ENCODE results near the gene HBQ1.
A peak's percentile ranks its signal among the peaks of the same experiment; 100 is the strongest.
"Not testable (repeated sequence)": the region's sequence is repeated elsewhere in the genome, so short reads cannot be mapped to it uniquely, and the experiment has no call there.

HBQ1 gene

GRCh38 chr16:191831-192230 is 11.6 kb downstream of the HBQ1 start:
- CTCF ChIA-PET: interaction anchor here (1.3 kb wide), 1 partner anchor 9 kb away, joined by 3 read pairs; no protein-coding TSS in a partner anchor
- Mint-ChIP-seq H3K9me3 (no peaks in the 10 kb centered on the region), H3K4me1 (peaks cover 11% of the 10 kb centered on the region), H3K4me3 (no peak overlapping the region), H3K27me3 (no peaks in the 10 kb centered on the region), H3K36me3 (peaks cover 45% of the 10 kb centered on the region), H3K27ac (no peak overlapping the region)
- DNase-seq: no peak

GRCh38 chr16:192686-193085 is 12.4 kb downstream of the HBQ1 start:
- H3K4me1 Mint-ChIP-seq: peaks cover 11% of the 10 kb centered on the region
- no peaks in the 10 kb centered on the region for H3K27me3 Mint-ChIP-seq
- H3K9me3 Mint-ChIP-seq: no peaks in the 10 kb centered on the region
- CTCF ChIA-PET: no interaction called here
- no peak overlapping the region for H3K27ac Mint-ChIP-seq
- no peak overlapping the region for H3K4me3 Mint-ChIP-seq
- peaks cover 48% of the 10 kb centered on the region for H3K36me3 Mint-ChIP-seq
- no peak for DNase-seq

- Mint-ChIP-seq H3K36me3 (peaks cover 51% of the 10 kb centered on the region), H3K27ac (no peak overlapping the region), H3K9me3 (no peaks in the 10 kb centered on the region), H3K27me3 (no peaks in the 10 kb centered on the region), H3K4me3 (no peak overlapping the region), H3K4me1 (peaks cover 11% of the 10 kb centered on the region)
- CTCF ChIA-PET: no interaction called here
- no peak for DNase-seq
These were observed 13.2 kb downstream of the HBQ1 start for GRCh38 chr16:193441-193840.

- DNase-seq: no peak
- Mint-ChIP-seq H3K36me3 (peaks cover 49% of the 10 kb centered on the region), H3K4me1 (peaks cover 3% of the 10 kb centered on the region), H3K9me3 (no peaks in the 10 kb centered on the region), H3K4me3 (no peak overlapping the region), H3K27me3 (no peaks in the 10 kb centered on the region), H3K27ac (no peak overlapping the region)
- CTCF ChIA-PET: no interaction called here
These were observed 14.3 kb downstream of the HBQ1 start for GRCh38 chr16:194516-194915.

GRCh38 chr16:200388-200787 is 20.1 kb downstream of the HBQ1 start:
- Mint-ChIP-seq H3K36me3 (peaks cover 35% of the 10 kb centered on the region), H3K27me3 (no peaks in the 10 kb centered on the region), H3K27ac (no peak overlapping the region), H3K9me3 (no peaks in the 10 kb centered on the region), H3K4me1 (no peaks in the 10 kb centered on the region), H3K4me3 (no peak overlapping the region)
- DNase-seq: no peak
- CTCF ChIA-PET: interaction anchor here (1.0 kb wide), 1 partner anchor 134 kb away, joined by 3 read pairs; no protein-coding TSS in a partner anchor

- Mint-ChIP-seq H3K4me3 (no peak overlapping the region), H3K27me3 (no peaks in the 10 kb centered on the region), H3K36me3 (peaks cover 42% of the 10 kb centered on the region), H3K27ac (no peak overlapping the region), H3K4me1 (peaks cover 5% of the 10 kb centered on the region), H3K9me3 (no peaks in the 10 kb centered on the region)
- CTCF ChIA-PET: no interaction called here
- no peak for DNase-seq
These were observed 23.0 kb downstream of the HBQ1 start for GRCh38 chr16:203246-203645.

- H3K27me3 Mint-ChIP-seq, H3K27ac Mint-ChIP-seq, H3K4me1 Mint-ChIP-seq, H3K4me3 Mint-ChIP-seq, DNase-seq, CTCF ChIA-PET, H3K9me3 Mint-ChIP-seq: not testable (repeated sequence)
- H3K36me3 Mint-ChIP-seq: peaks cover 38% of the 10 kb centered on the region
These were observed 23.8 kb downstream of the HBQ1 start for GRCh38 chr16:204046-204445.

GRCh38 chr16:209359-209758 is 29.1 kb downstream of the HBQ1 start:
- not testable (repeated sequence) for H3K4me3 Mint-ChIP-seq

GRCh38 chr16:211631-212180 is 31.4 kb downstream of the HBQ1 start:
- H3K4me3 Mint-ChIP-seq, H3K27me3 Mint-ChIP-seq, H3K4me1 Mint-ChIP-seq, CTCF ChIA-PET, DNase-seq, H3K27ac Mint-ChIP-seq, H3K9me3 Mint-ChIP-seq: not testable (repeated sequence)
- H3K36me3 Mint-ChIP-seq: peaks cover 37% of the 10 kb centered on the region

More at GRCh38 chr16:209359-209758, 29.1 kb downstream of the HBQ1 start:
- DNase-seq, H3K27ac Mint-ChIP-seq, H3K4me1 Mint-ChIP-seq, H3K27me3 Mint-ChIP-seq, H3K9me3 Mint-ChIP-seq: not testable (repeated sequence)
- CTCF ChIA-PET: interaction anchor here (1.4 kb wide), 1 partner anchor 153 kb away, joined by 3 read pairs; no protein-coding TSS in a partner anchor
- H3K36me3 Mint-ChIP-seq: peaks cover 35% of the 10 kb centered on the region

GRCh38 chr16:212999-213398 is 32.7 kb downstream of the HBQ1 start:
- Mint-ChIP-seq H3K27me3 (no peaks in the 10 kb centered on the region), H3K36me3 (peaks cover 34% of the 10 kb centered on the region), H3K27ac (no peak overlapping the region), H3K9me3 (no peaks in the 10 kb centered on the region), H3K4me3 (no peak overlapping the region), H3K4me1 (no peaks in the 10 kb centered on the region)
- no peak for DNase-seq
- CTCF ChIA-PET: interaction anchor here (0.8 kb wide), 1 partner anchor 106 kb away, joined by 3 read pairs; no protein-coding TSS in a partner anchor

GRCh38 chr16:220021-220420 is 39.8 kb downstream of the HBQ1 start:
- Mint-ChIP-seq H3K4me1 (peaks cover 2% of the 10 kb centered on the region), H3K9me3 (no peaks in the 10 kb centered on the region), H3K36me3 (peaks cover 42% of the 10 kb centered on the region), H3K27ac (no peak overlapping the region), H3K27me3 (no peaks in the 10 kb centered on the region), H3K4me3 (no peak overlapping the region)
- CTCF ChIA-PET: interaction anchor here (1.1 kb wide), 1 partner anchor 123 kb away, joined by 3 read pairs; no protein-coding TSS in a partner anchor
- no peak for DNase-seq

- H3K27ac Mint-ChIP-seq: peak overlapping the region; percentile 94
- H3K4me1 Mint-ChIP-seq: peaks cover 33% of the 10 kb centered on the region
- CTCF ChIA-PET: interaction anchor here (0.6 to 2.4 kb wide), 4 partner anchors 45 to 134 kb away, joined by 3 to 12 read pairs (median 3); partner anchors contain the start of gene AXIN1
- H3K27me3 Mint-ChIP-seq: peaks cover 5% of the 10 kb centered on the region
- H3K4me3 Mint-ChIP-seq: peak overlapping the region; percentile 94
- H3K9me3 Mint-ChIP-seq: no peaks in the 10 kb centered on the region
- H3K36me3 Mint-ChIP-seq: peaks cover 25% of the 10 kb centered on the region
- DNase-seq: no peak
These were observed 48.0 kb downstream of the HBQ1 start for GRCh38 chr16:228151-228851.

- no peaks in the 10 kb centered on the region for H3K9me3 Mint-ChIP-seq
- H3K36me3 Mint-ChIP-seq: peaks cover 22% of the 10 kb centered on the region
- H3K27ac Mint-ChIP-seq: peak within 1 kb of the TSS; percentile 94
- H3K27me3 Mint-ChIP-seq: peaks cover 5% of the 10 kb centered on the region
- H3K4me1 Mint-ChIP-seq: peaks cover 36% of the 10 kb centered on the region
- H3K4me3 Mint-ChIP-seq: peak within 1 kb of the TSS; percentile 94
- DNase-seq: peak; percentile 90
- CTCF ChIA-PET: interaction anchor here (1.1 to 2.4 kb wide), 2 partner anchors 80 to 133 kb away, joined by 3 to 12 read pairs; no protein-coding TSS in a partner anchor
These were observed 48.8 kb downstream of the HBQ1 start, which contains the start of gene LUC7L for GRCh38 chr16:228852-229730. Gene LUC7L, minus strand, starts transcription at chr16:229449. Its CDS starts 110 bp downstream, at chr16:229339.

GRCh38 chr16:229731-230281 is 49.5 kb downstream of the HBQ1 start:
- CTCF ChIA-PET: interaction anchor here (2.4 kb wide), 1 partner anchor 133 kb away, joined by 12 read pairs; no protein-coding TSS in a partner anchor
- Mint-ChIP-seq H3K27me3 (peaks cover 5% of the 10 kb centered on the region), H3K4me3 (peak overlapping the region; percentile 94), H3K27ac (peak overlapping the region; percentile 93), H3K9me3 (no peaks in the 10 kb centered on the region), H3K4me1 (peaks cover 40% of the 10 kb centered on the region), H3K36me3 (peaks cover 22% of the 10 kb centered on the region)
- DNase-seq: no peak

Measured in activated naive CD4-positive, alpha-beta T cell treated with anti-CD3 and anti-CD28 coated beads, Interleukin-2, amount 10 ng/mL, durations not matched to agents 7 days and 5 days (primary cell).